ENCODE measurements around the gene ZNF778. TPM values are rescaled to one million over a fixed set of nuclear protein-coding genes. Genes with fewer than 3 reads are reported as not detected.
"Not testable (repeated sequence)": the region's sequence is repeated elsewhere in the genome, so short reads cannot be mapped to it uniquely, and the experiment has no call there.

Gene ZNF778
- total RNA-seq, 2 donors from 2014 or later = 17.1 to 27.2 TPM

GRCh38 chr16:89183975-89184676 is 33.4 kb upstream of the ZNF778 start:
- H3K4me1 ChIP-seq (ENCODE audit: control insufficient read depth in 1 of 2, low read depth in 2 of 2) = no peaks in the 10 kb centered on the region
- no peak overlapping the region for H3K4me3 ChIP-seq
- no peak for TF ChIP-seq CTCF (IDR thresholded peaks at IDR 0.05)
- H3K27me3 ChIP-seq (replicated peaks; ENCODE audit: insufficient read depth) = no peaks in the 10 kb centered on the region
- H3K9me3 ChIP-seq = no peaks in the 10 kb centered on the region
- no peaks in the 10 kb centered on the region for H3K36me3 ChIP-seq
- H3K27ac ChIP-seq = no peak overlapping the region
- ATAC-seq (ENCODE audit: insufficient number of reproducible peaks, low FRiP score, low read depth) = no peak
- no peak for DNase-seq (ENCODE audit: low spot score)

GRCh38 chr16:89184677-89184932 is 32.9 kb upstream of the ZNF778 start:
- TF ChIP-seq CTCF (IDR thresholded peaks at IDR 0.05) = no peak
- H3K36me3 ChIP-seq = no peaks in the 10 kb centered on the region
- H3K4me3 ChIP-seq = no peak overlapping the region
- ATAC-seq (ENCODE audit: insufficient number of reproducible peaks, low FRiP score, low read depth) = no peak
- no peak for DNase-seq (ENCODE audit: low spot score)
- H3K9me3 ChIP-seq = no peaks in the 10 kb centered on the region
- H3K4me1 ChIP-seq (ENCODE audit: control insufficient read depth in 1 of 2, low read depth in 2 of 2) = no peaks in the 10 kb centered on the region
- H3K27me3 ChIP-seq (replicated peaks; ENCODE audit: insufficient read depth) = no peaks in the 10 kb centered on the region
- H3K27ac ChIP-seq = no peak overlapping the region

GRCh38 chr16:89184933-89185794 is 32.3 kb upstream of the ZNF778 start:
- Histone ChIP-seq H3K27ac (no peak overlapping the region), H3K4me1 (ENCODE audit: control insufficient read depth in 1 of 2, low read depth in 2 of 2) (no peaks in the 10 kb centered on the region), H3K9me3 (no peaks in the 10 kb centered on the region), H3K4me3 (no peak overlapping the region), H3K27me3 (replicated peaks; ENCODE audit: insufficient read depth) (no peaks in the 10 kb centered on the region), H3K36me3 (no peaks in the 10 kb centered on the region)
- DNase-seq (ENCODE audit: low spot score) = no peak
- ATAC-seq (ENCODE audit: insufficient number of reproducible peaks, low FRiP score, low read depth) = no peak
- TF ChIP-seq CTCF (IDR thresholded peaks at IDR 0.05) = no peak

- H3K4me3 ChIP-seq; H3K9me3 ChIP-seq; H3K36me3 ChIP-seq; H3K27me3 ChIP-seq (replicated peaks; ENCODE audit: insufficient read depth); ATAC-seq (ENCODE audit: insufficient number of reproducible peaks, low FRiP score, low read depth); DNase-seq (ENCODE audit: low spot score); H3K4me1 ChIP-seq (ENCODE audit: control insufficient read depth in 1 of 2, low read depth in 2 of 2); H3K27ac ChIP-seq: not testable (repeated sequence)
Measured at GRCh38 chr16:89185887-89186592, 31.5 kb upstream of the ZNF778 start.

- H3K27me3 ChIP-seq (replicated peaks; ENCODE audit: insufficient read depth); H3K4me3 ChIP-seq; H3K9me3 ChIP-seq; H3K27ac ChIP-seq; ATAC-seq (ENCODE audit: insufficient number of reproducible peaks, low FRiP score, low read depth); DNase-seq (ENCODE audit: low spot score); H3K4me1 ChIP-seq (ENCODE audit: control insufficient read depth in 1 of 2, low read depth in 2 of 2); H3K36me3 ChIP-seq: not testable (repeated sequence)
Measured at GRCh38 chr16:89186593-89187031, 30.9 kb upstream of the ZNF778 start.
